Caco-2 (cell line): ENCODE data around the gene LBHD2. TPM values are rescaled to one million over a fixed set of nuclear protein-coding genes. Genes with fewer than 3 reads are reported as not detected.

Source experiments
- BruUV-seq: library from RNA; stranded (reverse); fragments of 400-500 nt; replicated peaks from 2 replicates; lab custom pipeline; 2021; lab: Mats Ljungman, UMichigan
- CTCF ChIA-PET: fragments of 300-600 bp; sonication (Branson Sonifier 250); formaldehyde crosslinking; loops from one replicate; lab custom pipeline; 2022; ENCODE audit warnings: antibody characterized with exemption; lab: Charles Lee
- POLR2A ChIA-PET: fragments of 300-600 bp; sonication (Branson Sonifier 250); formaldehyde crosslinking; loops from one replicate; lab custom pipeline; 2022; ENCODE audit warnings: antibody characterized with exemption; lab: Charles Lee
- DNase-seq, 2 experiments: peaks; one replicate each; pipeline versions ENCODE4 v3.0.0 to v3.0.0-alpha.2; 2020 to 2022
- H3K27me3 ChIP-seq: replicated peaks from 2 replicates; pipeline ENCODE4 v1.6.0; 2011; ENCODE audit warnings: low read length; ENCODE audit not compliant: control insufficient read depth, insufficient read depth
- H3K36me3 ChIP-seq: 2 replicates; pipeline ENCODE4 v1.5.1; 2011; ENCODE audit warnings: low read length; ENCODE audit not compliant: control insufficient read depth, insufficient read depth
- H3K4me1 ChIP-seq: fragments of 250-450 bp; sonication (Bioruptor Pico); 2 replicates; pipeline ENCODE4 v1.5.1; 2020; ENCODE audit warnings: mild to moderate bottlenecking
- H3K4me3 ChIP-seq: 2 replicates; pipeline ENCODE4 v1.5.1; 2011; ENCODE audit warnings: low read depth, mild to moderate bottlenecking, control low read depth, low read length
- H3K9me3 ChIP-seq: fragments of 250-450 bp; sonication (Bioruptor Pico); 2 replicates; pipeline ENCODE4 v1.5.1; 2020; ENCODE audit warnings: mild to moderate bottlenecking, moderate library complexity
- H3K27ac Mint-ChIP-seq: one replicate; pipeline ENCODE4 v1.8.0; 2022; ENCODE audit warnings: mixed read lengths; ENCODE audit not compliant: unreplicated experiment
- H3K27me3 Mint-ChIP-seq: one replicate; pipeline ENCODE4 v1.8.0; 2022; ENCODE audit warnings: mixed read lengths; ENCODE audit not compliant: insufficient read depth, unreplicated experiment
- H3K36me3 Mint-ChIP-seq: one replicate; pipeline ENCODE4 v1.8.0; 2022; ENCODE audit warnings: mild to moderate bottlenecking, mixed read lengths; ENCODE audit not compliant: insufficient read depth, unreplicated experiment
- H3K4me1 Mint-ChIP-seq: one replicate; pipeline ENCODE4 v1.8.0; 2022; ENCODE audit warnings: low read depth, mixed read lengths; ENCODE audit not compliant: unreplicated experiment
- H3K4me3 Mint-ChIP-seq: one replicate; pipeline ENCODE4 v1.8.0; 2022; ENCODE audit warnings: mild to moderate bottlenecking, moderate library complexity, mixed read lengths; ENCODE audit not compliant: unreplicated experiment
- H3K9me3 Mint-ChIP-seq: one replicate; pipeline ENCODE4 v1.8.0; 2022; ENCODE audit warnings: mixed read lengths; ENCODE audit not compliant: unreplicated experiment
- intact Hi-C: fragments of 100-400 bp; cut with micrococcal nuclease; formaldehyde crosslinking; loops from one replicate; pipeline ENCODE4 v1.10.0; 2022; ENCODE audit not compliant: unreplicated experiment
- total RNA-seq: library from RNA; stranded (reverse); gene quantifications from 2 replicates; pipeline ENCODE4 v1.2.3, GENCODE V29; 2022
- TF ChIP-seq, protein P1 (sequence below), 2 experiments: fragments of 200-600 bp in 1 of 2; IDR thresholded peaks; 1 replicate in 1 of 2; 2 replicates in 1 of 2; pipeline versions ENCODE4 v1.5.1 to v1.8.0; 2011 to 2022; ENCODE audit warnings: antibody characterized with exemption in 1 of 2, control low read depth in 1 of 2, inconsistent platforms in 1 of 2, low read depth in 1 of 2, low read length in 1 of 2, mild to moderate bottlenecking in 1 of 2, moderate library complexity in 1 of 2; ENCODE audit not compliant: insufficient read depth in 1 of 2, severe bottlenecking in 1 of 2, unreplicated experiment in 1 of 2

The LBHD2 gene
- total RNA-seq, 1 experiment from 2014 or later = not detected

DNA sequence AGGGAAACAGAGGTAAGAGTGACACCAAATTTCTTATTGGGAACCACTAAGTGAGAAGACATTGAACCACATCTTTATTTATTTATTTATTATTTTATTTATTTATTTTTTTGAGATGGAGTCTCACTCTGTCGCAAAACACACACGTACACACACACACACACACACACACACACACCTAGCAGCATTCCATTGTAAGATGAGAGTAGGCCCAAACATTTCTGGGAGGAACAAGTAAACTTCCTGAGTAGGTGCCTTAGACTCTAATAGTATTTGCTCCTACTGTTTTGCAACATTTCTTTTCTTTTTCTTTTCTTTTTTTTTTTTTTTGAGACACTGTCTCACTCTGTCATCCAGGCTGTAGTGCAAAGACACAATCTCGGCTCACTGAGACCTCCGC lies 19.6 kb upstream of the LBHD2 start:
- no peaks in the 10 kb centered on the region; the same call in 1 of the 2 replicates for H3K27me3 ChIP-seq
- H3K4me3 ChIP-seq = no peak overlapping the region
- no peaks in the 10 kb centered on the region for H3K36me3 Mint-ChIP-seq
- peaks cover 9% of the 10 kb centered on the region for H3K4me1 Mint-ChIP-seq
- H3K27me3 Mint-ChIP-seq = no peaks in the 10 kb centered on the region
- H3K9me3 Mint-ChIP-seq = no peaks in the 10 kb centered on the region
- H3K36me3 ChIP-seq = no peaks in the 10 kb centered on the region
- BruUV-seq = no TSS peak
- intact Hi-C loops = no loop called here
- no peak for DNase-seq
- H3K9me3 ChIP-seq = no peaks in the 10 kb centered on the region
- H3K4me1 ChIP-seq = peaks cover 8% of the 10 kb centered on the region
- ChIA-PET POLR2A (no interaction called here), CTCF (no interaction called here)
- H3K27ac Mint-ChIP-seq = no peak overlapping the region
- TF ChIP-seq, protein P1, sequence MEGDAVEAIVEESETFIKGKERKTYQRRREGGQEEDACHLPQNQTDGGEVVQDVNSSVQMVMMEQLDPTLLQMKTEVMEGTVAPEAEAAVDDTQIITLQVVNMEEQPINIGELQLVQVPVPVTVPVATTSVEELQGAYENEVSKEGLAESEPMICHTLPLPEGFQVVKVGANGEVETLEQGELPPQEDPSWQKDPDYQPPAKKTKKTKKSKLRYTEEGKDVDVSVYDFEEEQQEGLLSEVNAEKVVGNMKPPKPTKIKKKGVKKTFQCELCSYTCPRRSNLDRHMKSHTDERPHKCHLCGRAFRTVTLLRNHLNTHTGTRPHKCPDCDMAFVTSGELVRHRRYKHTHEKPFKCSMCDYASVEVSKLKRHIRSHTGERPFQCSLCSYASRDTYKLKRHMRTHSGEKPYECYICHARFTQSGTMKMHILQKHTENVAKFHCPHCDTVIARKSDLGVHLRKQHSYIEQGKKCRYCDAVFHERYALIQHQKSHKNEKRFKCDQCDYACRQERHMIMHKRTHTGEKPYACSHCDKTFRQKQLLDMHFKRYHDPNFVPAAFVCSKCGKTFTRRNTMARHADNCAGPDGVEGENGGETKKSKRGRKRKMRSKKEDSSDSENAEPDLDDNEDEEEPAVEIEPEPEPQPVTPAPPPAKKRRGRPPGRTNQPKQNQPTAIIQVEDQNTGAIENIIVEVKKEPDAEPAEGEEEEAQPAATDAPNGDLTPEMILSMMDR (IDR thresholded peaks at IDR 0.05; ENCODE audit: insufficient read depth in 1 of 2, low read depth in 1 of 2, low read length in 1 of 2, severe bottlenecking in 1 of 2, unreplicated experiment in 1 of 2) = no peak
- H3K4me3 Mint-ChIP-seq = no peak overlapping the region

DNA sequence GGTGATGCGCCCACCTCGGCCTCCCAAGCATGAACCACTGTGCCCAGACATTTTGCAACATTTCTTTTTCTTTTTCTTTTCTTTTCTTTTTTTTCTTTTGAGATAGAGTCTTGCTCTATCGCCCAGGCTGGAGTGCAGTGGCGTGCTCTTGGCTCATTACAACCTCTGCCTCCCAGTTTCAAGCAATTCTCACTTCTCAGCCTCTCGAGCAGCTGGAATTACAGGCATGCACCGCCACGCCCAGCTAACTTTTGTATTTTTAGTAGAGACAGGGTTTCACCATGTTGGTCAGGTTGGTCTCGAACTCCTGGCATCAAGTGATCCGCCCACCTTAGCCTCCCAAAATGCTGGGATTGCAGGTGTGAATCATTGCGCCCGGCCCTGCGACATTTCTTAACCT lies 19.0 kb upstream of the LBHD2 start:
- TF ChIP-seq, protein P1 (IDR thresholded peaks at IDR 0.05; ENCODE audit: insufficient read depth in 1 of 2, low read depth in 1 of 2, low read length in 1 of 2, severe bottlenecking in 1 of 2, unreplicated experiment in 1 of 2) = no peak
- Histone ChIP-seq H3K4me1 (peaks cover 8% of the 10 kb centered on the region), H3K4me3 (no peak overlapping the region), H3K36me3 (no peaks in the 10 kb centered on the region), H3K9me3 (no peaks in the 10 kb centered on the region), H3K27me3 (no peaks in the 10 kb centered on the region; the same call in 1 of the 2 replicates)
- no peaks in the 10 kb centered on the region for H3K27me3 Mint-ChIP-seq
- DNase-seq = no peak
- intact Hi-C loops = no loop called here
- H3K4me1 Mint-ChIP-seq = peaks cover 9% of the 10 kb centered on the region
- no TSS peak for BruUV-seq
- CTCF ChIA-PET = interaction anchor here (1.0 kb wide), 1 partner anchor 40 kb away, joined by 3 read pairs; no protein-coding TSS in a partner anchor
- H3K27ac Mint-ChIP-seq = no peak overlapping the region
- H3K4me3 Mint-ChIP-seq = no peak overlapping the region
- H3K9me3 Mint-ChIP-seq = no peaks in the 10 kb centered on the region
- H3K36me3 Mint-ChIP-seq = no peaks in the 10 kb centered on the region
- POLR2A ChIA-PET = no interaction called here

DNA sequence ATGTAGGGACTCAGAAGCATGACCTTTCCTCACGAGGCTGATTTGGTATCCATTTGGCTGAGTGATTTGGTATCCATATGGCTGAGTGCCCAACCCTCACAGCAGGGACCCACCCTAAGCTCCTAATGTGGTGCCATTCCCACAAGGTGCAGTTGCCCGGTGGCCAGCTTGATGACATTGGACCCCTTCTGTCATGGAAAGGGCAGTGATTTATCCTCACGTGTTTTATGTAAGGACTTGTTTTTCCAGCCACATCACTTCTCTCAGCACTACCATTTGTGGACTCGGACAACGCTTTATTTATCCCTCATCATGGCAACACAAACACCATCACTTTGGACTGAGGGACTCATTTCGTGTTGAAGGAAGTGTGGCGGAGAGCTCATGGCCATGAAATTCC lies 18.1 kb upstream of the LBHD2 start:
- Mint-ChIP-seq H3K4me3 (no peak overlapping the region), H3K9me3 (no peaks in the 10 kb centered on the region), H3K4me1 (peaks cover 9% of the 10 kb centered on the region), H3K27ac (no peak overlapping the region), H3K36me3 (no peaks in the 10 kb centered on the region), H3K27me3 (no peaks in the 10 kb centered on the region)
- Histone ChIP-seq H3K27me3 (no peaks in the 10 kb centered on the region; the same call in 1 of the 2 replicates), H3K4me3 (no peak overlapping the region), H3K4me1 (peaks cover 8% of the 10 kb centered on the region), H3K9me3 (no peaks in the 10 kb centered on the region), H3K36me3 (no peaks in the 10 kb centered on the region)
- intact Hi-C loops = no loop called here
- ChIA-PET CTCF (interaction anchor here (0.6 to 1.0 kb wide), 2 partner anchors 39 to 340 kb away, joined by 3 read pairs; no protein-coding TSS in a partner anchor), POLR2A (no interaction called here)
- no TSS peak for BruUV-seq
- DNase-seq = no peak
- TF ChIP-seq, protein P1 (IDR thresholded peaks at IDR 0.05; ENCODE audit: insufficient read depth in 1 of 2, low read depth in 1 of 2, low read length in 1 of 2, severe bottlenecking in 1 of 2, unreplicated experiment in 1 of 2) = no peak
